Chondrocyte (in vitro differentiated cells): ENCODE data around the gene GSG1L. TPM values are rescaled to one million over a fixed set of nuclear protein-coding genes. Genes with fewer than 3 reads are reported as not detected.

ENCODE experiments used
- DNase-seq: peaks from one replicate; pipeline ENCODE4 v3.0.0; 2021; ENCODE audit warnings: mixed read lengths, low spot score
- H3K27ac Mint-ChIP-seq: one replicate; pipeline ENCODE4 v1.8.0; 2021; ENCODE audit warnings: mild to moderate bottlenecking, moderate library complexity, mixed read lengths; ENCODE audit not compliant: unreplicated experiment
- H3K27me3 Mint-ChIP-seq: 2 replicates; pipeline ENCODE4 v1.8.0; 2021; ENCODE audit warnings: low read depth, mixed read lengths
- H3K36me3 Mint-ChIP-seq: 2 replicates; pipeline ENCODE4 v1.8.0; 2021; ENCODE audit warnings: low read depth, mixed read lengths
- H3K4me1 Mint-ChIP-seq: 2 replicates; pipeline ENCODE4 v1.8.0; 2021; ENCODE audit warnings: low read depth, mild to moderate bottlenecking, mixed read lengths
- H3K4me3 Mint-ChIP-seq: one replicate; pipeline ENCODE4 v1.8.0; 2021; ENCODE audit warnings: mild to moderate bottlenecking, moderate library complexity, mixed read lengths; ENCODE audit not compliant: unreplicated experiment
- H3K9me3 Mint-ChIP-seq: 2 replicates; pipeline ENCODE4 v1.8.0; 2021; ENCODE audit warnings: low read depth, mixed read lengths
- total RNA-seq: library from RNA; stranded (reverse); gene quantifications from 3 replicates; pipeline ENCODE4 v1.2.1, GENCODE V29; 2021
- TF ChIP-seq, protein P1 (sequence below): fragments of 200-600 bp; sonication (generic); IDR thresholded peaks from 2 replicates; pipeline ENCODE4 v1.5.0; 2021; ENCODE audit warnings: antibody characterized with exemption, mild to moderate bottlenecking, moderate library complexity

The GSG1L gene
- total RNA-seq, 1 donor from 2014 or later = not detected

DNA sequence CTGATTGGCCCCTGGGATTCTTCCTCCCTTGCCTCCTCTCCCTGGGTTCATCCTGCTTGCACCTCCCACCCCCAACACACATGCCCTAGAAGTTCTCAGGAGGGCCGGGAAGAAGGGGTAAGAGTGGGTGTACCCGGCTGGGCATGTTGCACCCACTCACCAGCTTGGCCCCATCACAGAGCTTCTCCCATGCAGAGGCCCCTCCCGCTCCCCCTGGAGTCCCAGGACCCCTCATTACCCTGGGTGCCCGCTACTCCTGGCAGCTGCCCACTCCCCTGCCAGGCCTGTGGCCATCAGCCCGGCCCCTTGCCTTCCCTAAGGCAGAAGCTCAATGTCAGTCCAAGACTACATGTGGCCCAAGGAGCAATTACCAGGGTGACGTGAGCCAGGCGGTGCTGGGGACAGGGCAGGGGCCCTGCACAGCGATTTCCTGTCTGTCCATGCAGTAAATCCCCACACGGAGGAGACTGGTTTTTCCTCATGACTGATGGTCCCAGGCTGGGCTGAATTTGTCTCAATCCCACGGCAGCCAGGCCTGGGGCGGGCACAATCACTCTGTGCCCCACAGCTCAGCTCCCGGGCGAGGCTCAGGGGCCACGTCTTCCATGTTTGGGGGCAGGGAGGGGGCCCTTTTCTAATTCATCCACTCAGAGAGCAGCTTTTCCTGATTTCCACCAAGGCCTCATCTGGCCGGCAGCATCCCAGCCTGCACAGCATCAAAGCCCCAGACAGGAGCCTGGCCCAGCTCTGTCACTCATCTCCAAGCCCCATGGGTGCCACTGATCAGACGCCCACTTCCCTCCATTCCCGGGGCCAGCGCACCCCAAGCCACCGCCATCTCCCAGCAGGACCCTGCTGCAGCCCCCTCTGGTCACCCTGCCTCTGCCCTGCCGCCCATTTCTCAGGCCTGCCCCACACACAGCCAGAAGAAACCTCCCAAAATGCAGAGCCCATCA, 278.9 kb downstream of the GSG1L start:
- no peak overlapping the region for H3K4me3 Mint-ChIP-seq
- no peaks in the 10 kb centered on the region for H3K36me3 Mint-ChIP-seq
- TF ChIP-seq, protein P1, sequence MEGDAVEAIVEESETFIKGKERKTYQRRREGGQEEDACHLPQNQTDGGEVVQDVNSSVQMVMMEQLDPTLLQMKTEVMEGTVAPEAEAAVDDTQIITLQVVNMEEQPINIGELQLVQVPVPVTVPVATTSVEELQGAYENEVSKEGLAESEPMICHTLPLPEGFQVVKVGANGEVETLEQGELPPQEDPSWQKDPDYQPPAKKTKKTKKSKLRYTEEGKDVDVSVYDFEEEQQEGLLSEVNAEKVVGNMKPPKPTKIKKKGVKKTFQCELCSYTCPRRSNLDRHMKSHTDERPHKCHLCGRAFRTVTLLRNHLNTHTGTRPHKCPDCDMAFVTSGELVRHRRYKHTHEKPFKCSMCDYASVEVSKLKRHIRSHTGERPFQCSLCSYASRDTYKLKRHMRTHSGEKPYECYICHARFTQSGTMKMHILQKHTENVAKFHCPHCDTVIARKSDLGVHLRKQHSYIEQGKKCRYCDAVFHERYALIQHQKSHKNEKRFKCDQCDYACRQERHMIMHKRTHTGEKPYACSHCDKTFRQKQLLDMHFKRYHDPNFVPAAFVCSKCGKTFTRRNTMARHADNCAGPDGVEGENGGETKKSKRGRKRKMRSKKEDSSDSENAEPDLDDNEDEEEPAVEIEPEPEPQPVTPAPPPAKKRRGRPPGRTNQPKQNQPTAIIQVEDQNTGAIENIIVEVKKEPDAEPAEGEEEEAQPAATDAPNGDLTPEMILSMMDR = no peak
- DNase-seq = no peak
- H3K27ac Mint-ChIP-seq = no peak overlapping the region
- H3K27me3 Mint-ChIP-seq = no peaks in the 10 kb centered on the region
- H3K9me3 Mint-ChIP-seq = no peaks in the 10 kb centered on the region
- peaks cover 3% of the 10 kb centered on the region for H3K4me1 Mint-ChIP-seq

DNA sequence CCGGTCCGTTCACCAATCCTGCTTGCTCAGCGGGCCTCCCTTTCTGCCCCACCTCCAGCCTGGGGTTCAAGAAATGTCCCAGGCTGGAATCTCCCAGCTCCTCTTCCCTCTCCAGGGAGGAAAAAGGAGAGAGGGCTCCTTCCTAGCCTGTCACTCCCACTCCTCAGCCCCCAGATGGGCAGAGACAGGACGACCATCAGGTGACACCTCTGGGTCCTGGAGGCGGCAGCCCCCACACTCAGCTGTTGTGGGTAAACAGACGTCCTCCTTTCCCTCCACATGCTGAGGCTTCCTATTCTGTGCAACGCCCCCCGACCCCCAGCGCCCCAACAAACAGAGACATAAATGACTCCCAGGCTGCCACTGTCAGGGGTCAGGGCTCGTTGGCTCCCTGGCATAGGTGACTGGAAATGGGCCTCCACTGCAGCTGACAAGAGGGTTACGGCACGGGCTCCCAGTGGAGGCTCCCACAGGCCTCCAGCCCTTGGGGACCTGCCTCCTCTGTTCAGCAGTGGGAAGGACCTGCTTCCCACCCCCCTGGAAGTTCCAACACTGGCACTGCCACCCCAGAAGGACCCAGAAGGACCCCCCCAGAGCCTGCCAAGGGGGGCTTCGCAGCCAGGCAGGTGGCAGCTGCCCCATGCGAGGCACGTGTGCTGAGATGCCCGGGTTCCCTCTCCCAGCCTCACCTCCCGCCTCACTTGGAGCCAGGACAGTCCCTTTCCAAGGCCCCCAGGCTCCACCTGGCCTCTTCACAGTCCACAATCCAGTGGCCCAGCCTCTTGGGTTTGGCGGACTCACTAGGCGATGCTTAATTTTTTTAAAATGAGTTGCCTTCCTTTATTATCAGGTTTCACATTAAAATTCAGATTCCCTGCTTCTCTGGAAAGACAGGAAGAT, 281.3 kb downstream of the GSG1L start:
- H3K27ac Mint-ChIP-seq = no peak overlapping the region
- H3K36me3 Mint-ChIP-seq = no peaks in the 10 kb centered on the region
- no peak overlapping the region for H3K4me3 Mint-ChIP-seq
- H3K4me1 Mint-ChIP-seq = peaks cover 3% of the 10 kb centered on the region
- no peaks in the 10 kb centered on the region for H3K27me3 Mint-ChIP-seq
- TF ChIP-seq, protein P1 = no peak
- no peaks in the 10 kb centered on the region for H3K9me3 Mint-ChIP-seq
- no peak for DNase-seq

DNA sequence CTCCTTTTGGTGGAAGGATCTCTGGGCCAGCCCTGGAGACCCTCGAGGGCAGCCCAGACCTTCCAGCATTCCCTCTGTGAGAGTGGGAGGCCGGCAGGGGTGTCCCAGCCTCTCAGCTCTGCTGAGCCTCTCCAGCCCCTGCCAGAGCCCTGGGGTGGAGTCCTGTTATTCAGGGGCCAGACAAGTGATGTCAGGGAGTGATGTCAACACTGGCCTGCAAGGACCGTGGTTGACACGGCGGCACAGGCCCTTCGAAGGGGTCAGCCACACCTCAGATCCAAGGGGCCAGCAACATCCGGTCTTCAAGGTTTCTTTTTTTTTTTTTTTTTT, 282.4 kb downstream of the GSG1L start:
- Mint-ChIP-seq H3K27me3 (no peaks in the 10 kb centered on the region), H3K4me1 (peaks cover 3% of the 10 kb centered on the region)

DNA sequence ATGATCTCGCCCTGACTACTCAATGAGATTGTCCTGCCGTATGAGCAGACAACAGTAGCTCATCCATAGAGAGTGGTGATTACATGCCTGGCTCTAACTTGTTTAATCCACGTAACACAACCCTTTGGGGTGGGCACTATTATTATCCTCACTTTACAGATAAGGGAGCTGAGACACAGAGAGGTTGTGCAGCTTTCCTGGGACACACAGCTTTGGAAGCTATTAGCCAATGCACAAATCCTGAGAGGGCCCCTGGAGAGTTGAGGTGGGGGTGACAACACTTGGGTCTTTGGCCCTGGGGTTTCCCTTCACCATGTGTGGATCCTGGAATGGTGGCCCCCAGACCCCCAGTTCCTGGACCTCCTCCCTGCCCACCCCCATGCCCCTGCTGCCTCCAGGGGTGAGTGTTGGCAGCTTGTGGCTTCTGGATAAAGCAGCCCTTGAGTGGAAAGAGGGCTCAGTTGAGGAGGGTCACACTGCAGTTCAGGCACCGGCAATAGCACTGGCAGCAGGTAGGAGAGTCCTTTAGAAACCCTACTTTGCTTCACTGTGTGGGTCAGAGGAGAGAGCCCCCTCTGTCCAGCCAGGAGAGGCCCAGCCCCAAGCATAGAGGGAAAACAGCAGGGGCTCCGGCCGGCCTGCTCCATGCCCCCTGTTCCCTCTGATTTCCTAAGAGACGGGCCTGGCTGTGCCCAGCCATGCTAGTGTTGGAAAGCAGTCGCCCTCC, 282.9 kb downstream of the GSG1L start:
- no peaks in the 10 kb centered on the region for H3K27me3 Mint-ChIP-seq
- TF ChIP-seq, protein P1 = no peak

More for the DNA sequence above, 282.4 kb downstream of the GSG1L start:
- DNase-seq = no peak
- TF ChIP-seq, protein P1 = no peak
- Mint-ChIP-seq H3K36me3 (no peaks in the 10 kb centered on the region), H3K9me3 (no peaks in the 10 kb centered on the region), H3K4me3 (no peak overlapping the region), H3K27ac (no peak overlapping the region)

More for the DNA sequence above, 282.9 kb downstream of the GSG1L start:
- Mint-ChIP-seq H3K4me1 (peaks cover 3% of the 10 kb centered on the region), H3K27ac (no peak overlapping the region), H3K36me3 (no peaks in the 10 kb centered on the region), H3K4me3 (no peak overlapping the region), H3K9me3 (no peaks in the 10 kb centered on the region)
- no peak for DNase-seq
